ENCODE data around the gene YWHAG. TPM values are rescaled to one million over a fixed set of nuclear protein-coding genes. Genes with fewer than 3 reads are reported as not detected.

YWHAG gene
- total and polyA plus RNA-seq, 9 of the 15 experiments (the other 6 are each of a cell fraction or from before 2014, with no cell fraction given) = 30.4 to 246 (median 94.5) TPM

DNA sequence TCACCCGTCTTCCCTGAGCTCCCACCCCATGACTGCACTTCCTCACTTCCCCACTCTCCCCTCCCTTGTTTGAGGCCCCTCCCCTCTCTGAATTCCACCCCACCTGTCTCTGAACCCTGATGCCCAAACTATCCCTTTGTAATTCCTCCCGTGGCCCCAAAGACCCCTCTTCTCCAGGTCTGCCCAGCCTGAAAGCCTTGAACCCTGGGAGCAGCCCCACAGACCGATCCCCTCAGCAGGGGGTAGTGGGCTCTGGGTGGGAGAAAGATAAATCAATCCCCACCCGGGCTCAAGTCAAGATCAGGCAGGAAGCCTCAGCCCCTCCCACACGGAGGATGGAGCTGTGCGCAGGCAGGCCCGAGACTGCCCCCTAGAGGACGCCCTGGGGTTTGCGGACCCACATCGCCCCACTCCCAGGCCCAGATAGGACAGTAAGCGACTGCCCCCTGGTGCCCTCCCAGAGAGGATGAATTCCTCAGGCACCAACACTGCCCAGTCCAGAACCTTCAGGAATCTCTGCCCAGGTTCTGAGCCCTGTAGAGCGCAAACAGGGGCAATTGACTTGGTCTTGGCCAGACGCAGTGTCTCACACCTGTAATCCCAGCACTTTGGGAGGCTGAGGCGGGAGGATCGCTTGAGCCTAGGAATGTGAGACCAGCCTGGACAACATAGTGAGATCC lies 44.6 kb downstream of the YWHAG start (continued):
- TF ChIP-seq, protein P1, sequence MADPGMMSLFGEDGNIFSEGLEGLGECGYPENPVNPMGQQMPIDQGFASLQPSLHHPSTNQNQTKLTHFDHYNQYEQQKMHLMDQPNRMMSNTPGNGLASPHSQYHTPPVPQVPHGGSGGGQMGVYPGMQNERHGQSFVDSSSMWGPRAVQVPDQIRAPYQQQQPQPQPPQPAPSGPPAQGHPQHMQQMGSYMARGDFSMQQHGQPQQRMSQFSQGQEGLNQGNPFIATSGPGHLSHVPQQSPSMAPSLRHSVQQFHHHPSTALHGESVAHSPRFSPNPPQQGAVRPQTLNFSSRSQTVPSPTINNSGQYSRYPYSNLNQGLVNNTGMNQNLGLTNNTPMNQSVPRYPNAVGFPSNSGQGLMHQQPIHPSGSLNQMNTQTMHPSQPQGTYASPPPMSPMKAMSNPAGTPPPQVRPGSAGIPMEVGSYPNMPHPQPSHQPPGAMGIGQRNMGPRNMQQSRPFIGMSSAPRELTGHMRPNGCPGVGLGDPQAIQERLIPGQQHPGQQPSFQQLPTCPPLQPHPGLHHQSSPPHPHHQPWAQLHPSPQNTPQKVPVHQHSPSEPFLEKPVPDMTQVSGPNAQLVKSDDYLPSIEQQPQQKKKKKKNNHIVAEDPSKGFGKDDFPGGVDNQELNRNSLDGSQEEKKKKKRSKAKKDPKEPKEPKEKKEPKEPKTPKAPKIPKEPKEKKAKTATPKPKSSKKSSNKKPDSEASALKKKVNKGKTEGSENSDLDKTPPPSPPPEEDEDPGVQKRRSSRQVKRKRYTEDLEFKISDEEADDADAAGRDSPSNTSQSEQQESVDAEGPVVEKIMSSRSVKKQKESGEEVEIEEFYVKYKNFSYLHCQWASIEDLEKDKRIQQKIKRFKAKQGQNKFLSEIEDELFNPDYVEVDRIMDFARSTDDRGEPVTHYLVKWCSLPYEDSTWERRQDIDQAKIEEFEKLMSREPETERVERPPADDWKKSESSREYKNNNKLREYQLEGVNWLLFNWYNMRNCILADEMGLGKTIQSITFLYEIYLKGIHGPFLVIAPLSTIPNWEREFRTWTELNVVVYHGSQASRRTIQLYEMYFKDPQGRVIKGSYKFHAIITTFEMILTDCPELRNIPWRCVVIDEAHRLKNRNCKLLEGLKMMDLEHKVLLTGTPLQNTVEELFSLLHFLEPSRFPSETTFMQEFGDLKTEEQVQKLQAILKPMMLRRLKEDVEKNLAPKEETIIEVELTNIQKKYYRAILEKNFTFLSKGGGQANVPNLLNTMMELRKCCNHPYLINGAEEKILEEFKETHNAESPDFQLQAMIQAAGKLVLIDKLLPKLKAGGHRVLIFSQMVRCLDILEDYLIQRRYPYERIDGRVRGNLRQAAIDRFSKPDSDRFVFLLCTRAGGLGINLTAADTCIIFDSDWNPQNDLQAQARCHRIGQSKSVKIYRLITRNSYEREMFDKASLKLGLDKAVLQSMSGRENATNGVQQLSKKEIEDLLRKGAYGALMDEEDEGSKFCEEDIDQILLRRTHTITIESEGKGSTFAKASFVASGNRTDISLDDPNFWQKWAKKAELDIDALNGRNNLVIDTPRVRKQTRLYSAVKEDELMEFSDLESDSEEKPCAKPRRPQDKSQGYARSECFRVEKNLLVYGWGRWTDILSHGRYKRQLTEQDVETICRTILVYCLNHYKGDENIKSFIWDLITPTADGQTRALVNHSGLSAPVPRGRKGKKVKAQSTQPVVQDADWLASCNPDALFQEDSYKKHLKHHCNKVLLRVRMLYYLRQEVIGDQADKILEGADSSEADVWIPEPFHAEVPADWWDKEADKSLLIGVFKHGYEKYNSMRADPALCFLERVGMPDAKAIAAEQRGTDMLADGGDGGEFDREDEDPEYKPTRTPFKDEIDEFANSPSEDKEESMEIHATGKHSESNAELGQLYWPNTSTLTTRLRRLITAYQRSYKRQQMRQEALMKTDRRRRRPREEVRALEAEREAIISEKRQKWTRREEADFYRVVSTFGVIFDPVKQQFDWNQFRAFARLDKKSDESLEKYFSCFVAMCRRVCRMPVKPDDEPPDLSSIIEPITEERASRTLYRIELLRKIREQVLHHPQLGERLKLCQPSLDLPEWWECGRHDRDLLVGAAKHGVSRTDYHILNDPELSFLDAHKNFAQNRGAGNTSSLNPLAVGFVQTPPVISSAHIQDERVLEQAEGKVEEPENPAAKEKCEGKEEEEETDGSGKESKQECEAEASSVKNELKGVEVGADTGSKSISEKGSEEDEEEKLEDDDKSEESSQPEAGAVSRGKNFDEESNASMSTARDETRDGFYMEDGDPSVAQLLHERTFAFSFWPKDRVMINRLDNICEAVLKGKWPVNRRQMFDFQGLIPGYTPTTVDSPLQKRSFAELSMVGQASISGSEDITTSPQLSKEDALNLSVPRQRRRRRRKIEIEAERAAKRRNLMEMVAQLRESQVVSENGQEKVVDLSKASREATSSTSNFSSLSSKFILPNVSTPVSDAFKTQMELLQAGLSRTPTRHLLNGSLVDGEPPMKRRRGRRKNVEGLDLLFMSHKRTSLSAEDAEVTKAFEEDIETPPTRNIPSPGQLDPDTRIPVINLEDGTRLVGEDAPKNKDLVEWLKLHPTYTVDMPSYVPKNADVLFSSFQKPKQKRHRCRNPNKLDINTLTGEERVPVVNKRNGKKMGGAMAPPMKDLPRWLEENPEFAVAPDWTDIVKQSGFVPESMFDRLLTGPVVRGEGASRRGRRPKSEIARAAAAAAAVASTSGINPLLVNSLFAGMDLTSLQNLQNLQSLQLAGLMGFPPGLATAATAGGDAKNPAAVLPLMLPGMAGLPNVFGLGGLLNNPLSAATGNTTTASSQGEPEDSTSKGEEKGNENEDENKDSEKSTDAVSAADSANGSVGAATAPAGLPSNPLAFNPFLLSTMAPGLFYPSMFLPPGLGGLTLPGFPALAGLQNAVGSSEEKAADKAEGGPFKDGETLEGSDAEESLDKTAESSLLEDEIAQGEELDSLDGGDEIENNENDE (IDR thresholded peaks at IDR 0.05; ENCODE audit: low read depth, low read length) = no peak
- TF ChIP-seq HDGF (IDR thresholded peaks at IDR 0.05) (no peak; the same call in 1 of the 2 replicates), JUND (IDR thresholded peaks at IDR 0.05; ENCODE audit: borderline replicate concordance, low read depth, low read length) (peak; percentile 87), JUND (tag; IDR thresholded peaks at IDR 0.05; ENCODE audit: borderline replicate concordance, low read depth, low read length) (peak; percentile 37; the same call in 1 of the 3 replicates), GABPB1 (CRISPR knock-in tag; IDR thresholded peaks at IDR 0.05) (peak; percentile 76), THRAP3 (IDR thresholded peaks at IDR 0.05; ENCODE audit: borderline replicate concordance) (no peak), CBX2 (IDR thresholded peaks at IDR 0.05; ENCODE audit: insufficient read depth, low read length, poor library complexity, severe bottlenecking) (no peak), PPARD (CRISPR knock-in tag; IDR thresholded peaks at IDR 0.05) (no peak), CTBP1 (IDR thresholded peaks at IDR 0.05; ENCODE audit: borderline replicate concordance) (peak; percentile 97), DIDO1 (tag; IDR thresholded peaks at IDR 0.05; ENCODE audit: low read depth) (no peak), ARNT (IDR thresholded peaks at IDR 0.05) (peak; percentile 34 to 36; a peak in 1 of 4 replicates), ZNF507 (tag; conservative IDR thresholded peaks at IDR 0.05) (no peak), SMARCB1 (IDR thresholded peaks at IDR 0.05; ENCODE audit: insufficient read length, low read depth) (no peak), ADNP (tag; IDR thresholded peaks at IDR 0.05) (peak; percentile 86)
- TF ChIP-seq, protein P2, sequence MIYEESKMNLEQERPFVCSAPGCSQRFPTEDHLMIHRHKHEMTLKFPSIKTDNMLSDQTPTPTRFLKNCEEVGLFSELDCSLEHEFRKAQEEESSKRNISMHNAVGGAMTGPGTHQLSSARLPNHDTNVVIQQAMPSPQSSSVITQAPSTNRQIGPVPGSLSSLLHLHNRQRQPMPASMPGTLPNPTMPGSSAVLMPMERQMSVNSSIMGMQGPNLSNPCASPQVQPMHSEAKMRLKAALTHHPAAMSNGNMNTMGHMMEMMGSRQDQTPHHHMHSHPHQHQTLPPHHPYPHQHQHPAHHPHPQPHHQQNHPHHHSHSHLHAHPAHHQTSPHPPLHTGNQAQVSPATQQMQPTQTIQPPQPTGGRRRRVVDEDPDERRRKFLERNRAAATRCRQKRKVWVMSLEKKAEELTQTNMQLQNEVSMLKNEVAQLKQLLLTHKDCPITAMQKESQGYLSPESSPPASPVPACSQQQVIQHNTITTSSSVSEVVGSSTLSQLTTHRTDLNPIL (CRISPR knock-in tag; IDR thresholded peaks at IDR 0.05) = no peak
- TF ChIP-seq, protein P3, sequence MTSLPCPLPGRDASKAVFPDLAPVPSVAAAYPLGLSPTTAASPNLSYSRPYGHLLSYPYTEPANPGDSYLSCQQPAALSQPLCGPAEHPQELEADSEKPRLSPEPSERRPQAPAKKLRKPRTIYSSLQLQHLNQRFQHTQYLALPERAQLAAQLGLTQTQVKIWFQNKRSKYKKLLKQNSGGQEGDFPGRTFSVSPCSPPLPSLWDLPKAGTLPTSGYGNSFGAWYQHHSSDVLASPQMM (CRISPR knock-in tag; IDR thresholded peaks at IDR 0.05) = no peak
